Measurements from ENCODE around the gene CNTNAP2. TPM values are rescaled to one million over a fixed set of nuclear protein-coding genes. Genes with fewer than 3 reads are reported as not detected.

The CNTNAP2 gene
- total and polyA plus RNA-seq, 8 donors, result 0.94 to 42.5 (median 38.6) TPM

DNA sequence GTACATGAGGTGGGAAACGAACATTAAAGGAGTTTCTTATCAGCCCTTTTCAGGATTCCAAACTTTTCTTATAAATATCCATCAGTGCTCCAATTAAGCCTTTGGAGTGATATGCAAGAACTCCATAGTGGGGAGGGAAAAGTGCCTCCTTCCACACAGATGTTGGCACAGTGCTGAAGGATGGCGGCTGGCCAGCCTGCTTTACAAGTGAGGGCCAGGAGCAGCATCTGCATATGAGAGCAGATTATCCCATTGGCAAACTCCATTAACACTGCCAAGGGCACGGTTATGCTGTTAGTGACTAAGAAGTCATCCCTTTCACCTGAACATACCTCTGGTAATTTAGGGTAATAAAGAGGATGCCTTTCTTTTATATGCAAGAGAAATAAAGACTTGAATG is 543.1 kb downstream of the CNTNAP2 start:
- Histone ChIP-seq H3K27me3 (no peaks in the 10 kb centered on the region), H3K9me3 (no peaks in the 10 kb centered on the region), H3K4me1 (no peaks in the 10 kb centered on the region), H3K36me3 (no peaks in the 10 kb centered on the region), H3K27ac (no peak overlapping the region), H3K4me3 (no peak overlapping the region)
- TF ChIP-seq, protein P1, sequence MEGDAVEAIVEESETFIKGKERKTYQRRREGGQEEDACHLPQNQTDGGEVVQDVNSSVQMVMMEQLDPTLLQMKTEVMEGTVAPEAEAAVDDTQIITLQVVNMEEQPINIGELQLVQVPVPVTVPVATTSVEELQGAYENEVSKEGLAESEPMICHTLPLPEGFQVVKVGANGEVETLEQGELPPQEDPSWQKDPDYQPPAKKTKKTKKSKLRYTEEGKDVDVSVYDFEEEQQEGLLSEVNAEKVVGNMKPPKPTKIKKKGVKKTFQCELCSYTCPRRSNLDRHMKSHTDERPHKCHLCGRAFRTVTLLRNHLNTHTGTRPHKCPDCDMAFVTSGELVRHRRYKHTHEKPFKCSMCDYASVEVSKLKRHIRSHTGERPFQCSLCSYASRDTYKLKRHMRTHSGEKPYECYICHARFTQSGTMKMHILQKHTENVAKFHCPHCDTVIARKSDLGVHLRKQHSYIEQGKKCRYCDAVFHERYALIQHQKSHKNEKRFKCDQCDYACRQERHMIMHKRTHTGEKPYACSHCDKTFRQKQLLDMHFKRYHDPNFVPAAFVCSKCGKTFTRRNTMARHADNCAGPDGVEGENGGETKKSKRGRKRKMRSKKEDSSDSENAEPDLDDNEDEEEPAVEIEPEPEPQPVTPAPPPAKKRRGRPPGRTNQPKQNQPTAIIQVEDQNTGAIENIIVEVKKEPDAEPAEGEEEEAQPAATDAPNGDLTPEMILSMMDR (IDR thresholded peaks at IDR 0.05), result no peak
- ATAC-seq (no peak), DNase-seq (no peak)
- intact Hi-C loops (cut with DNase I), result no loop called here

DNA sequence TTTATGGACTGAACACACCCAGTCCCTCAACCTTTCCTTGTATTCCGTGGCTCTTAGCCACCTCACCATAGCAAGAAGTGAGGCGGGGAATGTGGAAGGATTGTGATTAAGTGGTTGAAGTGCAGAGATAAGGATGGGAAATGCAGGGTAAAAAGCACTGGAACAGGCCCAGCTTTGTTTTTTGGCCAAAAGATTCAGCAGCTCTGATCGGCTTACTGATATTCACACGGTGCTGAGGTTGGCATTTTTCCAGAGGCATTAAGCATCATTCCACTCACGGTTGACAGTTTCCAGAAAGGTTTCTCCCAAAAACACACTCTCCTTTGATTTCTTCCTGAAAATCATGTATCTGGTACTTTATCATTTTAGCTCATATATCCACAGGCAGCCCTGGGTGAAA is 544.2 kb downstream of the CNTNAP2 start:
- Histone ChIP-seq H3K36me3 (no peaks in the 10 kb centered on the region), H3K9me3 (no peaks in the 10 kb centered on the region), H3K27me3 (no peaks in the 10 kb centered on the region), H3K27ac (no peak overlapping the region), H3K4me3 (no peak overlapping the region), H3K4me1 (no peaks in the 10 kb centered on the region)
- ATAC-seq (peak; percentile 34), DNase-seq (peak in 1 of 4 donors; percentile 10)
- intact Hi-C loops (cut with DNase I), result no loop called here
- TF ChIP-seq, protein P1 (IDR thresholded peaks at IDR 0.05), result no peak

DNA sequence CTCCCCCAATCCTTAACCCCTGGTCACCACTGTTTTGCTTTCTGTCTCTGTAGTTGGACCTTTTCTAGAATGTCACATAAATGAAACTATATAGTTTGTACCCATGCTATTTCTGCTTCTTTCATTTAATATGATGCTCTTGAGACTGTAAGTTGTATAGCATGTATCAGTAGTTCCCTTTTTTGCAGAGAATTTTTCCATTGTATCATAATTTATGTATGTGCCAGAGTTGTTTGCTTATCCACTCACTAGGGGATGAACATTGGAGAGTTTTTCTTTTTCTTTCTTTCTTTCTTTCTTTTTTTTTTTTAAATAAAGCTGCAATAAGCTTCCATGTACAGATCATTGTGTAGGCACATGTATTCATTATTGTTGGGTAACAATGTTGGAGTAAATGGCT is 544.8 kb downstream of the CNTNAP2 start:
- TF ChIP-seq, protein P1 (IDR thresholded peaks at IDR 0.05), result no peak
- no peak for ATAC-seq
- no peak overlapping the region for H3K27ac ChIP-seq
- intact Hi-C loops (cut with DNase I), result no loop called here
- peaks cover 0 to under 1% of the 10 kb centered on the region in 2 donors for H3K9me3 ChIP-seq
- no peaks in the 10 kb centered on the region for H3K36me3 ChIP-seq
- no peak for DNase-seq
- H3K4me3 ChIP-seq, result no peak overlapping the region
- H3K27me3 ChIP-seq, result no peaks in the 10 kb centered on the region
- no peaks in the 10 kb centered on the region for H3K4me1 ChIP-seq

DNA sequence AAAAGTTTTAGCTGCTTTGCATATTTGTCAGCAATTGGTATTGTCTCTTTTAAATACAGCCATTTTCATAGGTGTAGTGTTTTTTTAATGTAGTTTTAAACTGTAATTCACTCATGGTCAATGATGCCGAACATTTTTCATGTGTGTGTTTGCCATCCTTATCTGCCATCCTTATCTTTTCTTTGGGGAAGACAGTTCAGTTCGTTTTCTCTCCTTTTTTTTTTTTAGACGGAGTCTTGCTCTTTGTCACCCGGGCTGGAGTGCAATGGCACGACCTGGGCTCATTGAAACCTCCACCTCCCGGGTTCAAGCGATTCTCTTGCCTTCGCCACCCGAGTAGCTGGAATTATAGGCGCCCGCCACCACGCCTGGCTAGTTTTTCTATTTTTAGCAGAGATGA is 545.3 kb downstream of the CNTNAP2 start:
- Histone ChIP-seq H3K27ac (no peak overlapping the region), H3K9me3 (peaks cover 0 to 4% of the 10 kb centered on the region in 2 donors), H3K4me3 (no peak overlapping the region), H3K27me3 (no peaks in the 10 kb centered on the region), H3K36me3 (no peaks in the 10 kb centered on the region), H3K4me1 (no peaks in the 10 kb centered on the region)
- intact Hi-C loops (cut with DNase I), result no loop called here
- ATAC-seq, result no peak
- TF ChIP-seq, protein P1 (IDR thresholded peaks at IDR 0.05), result no peak
- no peak for DNase-seq

DNA sequence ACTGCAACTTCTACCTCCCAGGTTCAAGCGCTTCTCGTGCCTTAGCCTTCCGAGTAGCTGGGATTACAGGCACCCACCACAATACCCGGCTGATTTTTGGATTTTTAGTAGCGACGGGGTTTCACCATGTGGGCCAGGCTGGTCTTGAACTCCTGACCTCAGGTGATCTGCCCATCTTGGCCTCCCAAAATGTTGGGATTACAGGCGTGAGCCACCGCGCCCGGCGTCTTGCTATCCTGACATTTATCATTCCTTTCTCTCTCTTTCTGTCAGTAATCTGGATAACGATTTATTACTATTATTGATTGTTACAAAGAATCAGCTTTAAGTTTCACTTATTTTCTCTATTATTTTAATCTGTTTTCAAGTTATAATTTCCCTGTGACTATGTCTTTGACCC is 548.4 kb downstream of the CNTNAP2 start:
- DNase-seq (no peak), ATAC-seq (no peak)
- Histone ChIP-seq H3K36me3 (no peaks in the 10 kb centered on the region), H3K9me3 (peaks cover 0 to 13% of the 10 kb centered on the region in 2 donors), H3K27me3 (no peaks in the 10 kb centered on the region), H3K27ac (no peak overlapping the region), H3K4me3 (no peak overlapping the region), H3K4me1 (no peaks in the 10 kb centered on the region)
- intact Hi-C loops (cut with DNase I), result no loop called here
- TF ChIP-seq, protein P1 (IDR thresholded peaks at IDR 0.05), result no peak

Measured in left lung (tissue), 10 donors.